ENCODE data around the gene SOBP. TPM values are rescaled to one million over a fixed set of nuclear protein-coding genes. Genes with fewer than 3 reads are reported as not detected.

SOBP gene
- total RNA-seq, 2 donors from 2014 or later = 10.3 to 11.1 TPM

GRCh38 chr6:107538856-107539387 lies 49.0 kb downstream of the SOBP start:
- peaks cover 4 to 22% of the 10 kb centered on the region in 2 donors for H3K4me1 ChIP-seq (ENCODE audit: control insufficient read depth in 1 of 2, low read depth in 2 of 2)
- H3K27me3 ChIP-seq (replicated peaks; ENCODE audit: insufficient read depth) = no peaks in the 10 kb centered on the region
- H3K27ac ChIP-seq = no peak overlapping the region
- H3K9me3 ChIP-seq = no peaks in the 10 kb centered on the region
- TF ChIP-seq CTCF (IDR thresholded peaks at IDR 0.05) = no peak
- H3K4me3 ChIP-seq = no peak overlapping the region
- no peak for DNase-seq (ENCODE audit: low spot score)
- no peak for ATAC-seq (ENCODE audit: insufficient number of reproducible peaks, low FRiP score, low read depth)
- H3K36me3 ChIP-seq = no peaks in the 10 kb centered on the region

GRCh38 chr6:107539409-107539808 lies 49.5 kb downstream of the SOBP start:
- no peak overlapping the region for H3K4me3 ChIP-seq
- ATAC-seq (ENCODE audit: insufficient number of reproducible peaks, low FRiP score, low read depth) = no peak
- H3K36me3 ChIP-seq = no peaks in the 10 kb centered on the region
- no peak overlapping the region for H3K27ac ChIP-seq
- no peak for TF ChIP-seq CTCF (IDR thresholded peaks at IDR 0.05)
- DNase-seq (ENCODE audit: low spot score) = no peak
- peaks cover 4 to 19% of the 10 kb centered on the region in 2 donors for H3K4me1 ChIP-seq (ENCODE audit: control insufficient read depth in 1 of 2, low read depth in 2 of 2)
- H3K27me3 ChIP-seq (replicated peaks; ENCODE audit: insufficient read depth) = no peaks in the 10 kb centered on the region
- no peaks in the 10 kb centered on the region for H3K9me3 ChIP-seq

GRCh38 chr6:107539849-107540464 lies 50.0 kb downstream of the SOBP start:
- no peaks in the 10 kb centered on the region for H3K9me3 ChIP-seq
- H3K4me3 ChIP-seq = no peak overlapping the region
- H3K36me3 ChIP-seq = no peaks in the 10 kb centered on the region
- DNase-seq (ENCODE audit: low spot score) (no peak), ATAC-seq (ENCODE audit: insufficient number of reproducible peaks, low FRiP score, low read depth) (no peak)
- H3K27ac ChIP-seq = no peak overlapping the region
- no peaks in the 10 kb centered on the region for H3K27me3 ChIP-seq (replicated peaks; ENCODE audit: insufficient read depth)
- no peak for TF ChIP-seq CTCF (IDR thresholded peaks at IDR 0.05)
- peaks cover 0 to 14% of the 10 kb centered on the region in 2 donors for H3K4me1 ChIP-seq (ENCODE audit: control insufficient read depth in 1 of 2, low read depth in 2 of 2)

- H3K9me3 ChIP-seq = no peaks in the 10 kb centered on the region
- DNase-seq (ENCODE audit: low spot score) (no peak), ATAC-seq (ENCODE audit: insufficient number of reproducible peaks, low FRiP score, low read depth) (no peak)
- H3K27me3 ChIP-seq (replicated peaks; ENCODE audit: insufficient read depth) = no peaks in the 10 kb centered on the region
- peaks cover 0 to 11% of the 10 kb centered on the region in 2 donors for H3K4me1 ChIP-seq (ENCODE audit: control insufficient read depth in 1 of 2, low read depth in 2 of 2)
- no peak overlapping the region for H3K27ac ChIP-seq
- H3K36me3 ChIP-seq = no peaks in the 10 kb centered on the region
- no peak overlapping the region for H3K4me3 ChIP-seq
- TF ChIP-seq CTCF (IDR thresholded peaks at IDR 0.05) = no peak
Observed at GRCh38 chr6:107540465-107540857, 50.5 kb downstream of the SOBP start.

- DNase-seq (ENCODE audit: low spot score) (no peak), ATAC-seq (ENCODE audit: insufficient number of reproducible peaks, low FRiP score, low read depth) (no peak)
- no peak for TF ChIP-seq CTCF (IDR thresholded peaks at IDR 0.05)
- Histone ChIP-seq H3K4me3 (no peak overlapping the region), H3K36me3 (no peaks in the 10 kb centered on the region), H3K27ac (no peak overlapping the region), H3K27me3 (replicated peaks; ENCODE audit: insufficient read depth) (no peaks in the 10 kb centered on the region), H3K9me3 (no peaks in the 10 kb centered on the region), H3K4me1 (ENCODE audit: control insufficient read depth in 1 of 2, low read depth in 2 of 2) (peaks cover 0 to 11% of the 10 kb centered on the region in 2 donors)
Observed at GRCh38 chr6:107542192-107542668, 52.3 kb downstream of the SOBP start.
